H9 (cell line): Measurements from ENCODE around the gene ANGPTL1. TPM values are rescaled to one million over a fixed set of nuclear protein-coding genes. Genes with fewer than 3 reads are reported as not detected.

Experiments used
- DNase-seq: peaks from one replicate; pipeline ENCODE4 v3.0.0-alpha.2; 2017
- H2AFZ ChIP-seq: one replicate; pipeline ENCODE4 v1.6.1; 2013; ENCODE audit warnings: mild to moderate bottlenecking, low read length, control low read depth, moderate library complexity
- H2AK5ac ChIP-seq: 2 replicates; pipeline ENCODE4 v1.6.1; 2013; ENCODE audit warnings: low read length, control low read depth, mixed read lengths; ENCODE audit not compliant: insufficient read length
- H2BK120ac ChIP-seq: one replicate; pipeline ENCODE4 v1.6.1; 2013; ENCODE audit warnings: low read depth, mild to moderate bottlenecking, low read length, control low read depth, inconsistent platforms; ENCODE audit not compliant: poor library complexity, severe bottlenecking
- H2BK12ac ChIP-seq: 2 replicates; pipeline ENCODE4 v1.6.1; 2013; ENCODE audit warnings: low read length, control low read depth, mixed read lengths, low read depth; ENCODE audit not compliant: insufficient read length
- H2BK15ac ChIP-seq: 2 replicates; pipeline ENCODE4 v1.6.1; 2013; ENCODE audit warnings: low read depth, low read length, control low read depth
- H2BK20ac ChIP-seq: one replicate; pipeline ENCODE4 v1.6.1; 2013; ENCODE audit warnings: low read depth, mild to moderate bottlenecking, low read length, control low read depth, inconsistent platforms; ENCODE audit not compliant: poor library complexity, severe bottlenecking
- H2BK5ac ChIP-seq: 2 replicates; pipeline ENCODE4 v1.6.1; 2013; ENCODE audit warnings: low read length, control low read depth, mixed read lengths; ENCODE audit not compliant: insufficient read length
- H3K14ac ChIP-seq: 2 replicates; pipeline ENCODE4 v1.6.1; 2013; ENCODE audit warnings: low read length, control low read depth; ENCODE audit not compliant: insufficient read depth
- H3K18ac ChIP-seq: 2 replicates; pipeline ENCODE4 v1.6.1; 2013; ENCODE audit warnings: low read depth, mild to moderate bottlenecking, mixed read lengths, low read length, control low read depth; ENCODE audit not compliant: insufficient read length
- H3K23ac ChIP-seq: 2 replicates; pipeline ENCODE4 v1.6.1; 2013; ENCODE audit warnings: low read length, control low read depth, mixed read lengths, low read depth; ENCODE audit not compliant: insufficient read length
- H3K23me2 ChIP-seq: 2 replicates; pipeline ENCODE4 v1.6.1; 2013; ENCODE audit warnings: low read depth, mild to moderate bottlenecking, mixed read lengths, low read length, control low read depth; ENCODE audit not compliant: insufficient read length, poor library complexity, severe bottlenecking
- H3K27ac ChIP-seq: 2 replicates; pipeline ENCODE4 v1.5.1; 2013; ENCODE audit warnings: low read length, control low read depth, mixed read lengths, low read depth; ENCODE audit not compliant: insufficient read length
- H3K27me3 ChIP-seq: 2 replicates; pipeline ENCODE4 v1.6.1; 2013; ENCODE audit warnings: low read length, control low read depth, inconsistent platforms; ENCODE audit not compliant: insufficient read depth
- H3K4ac ChIP-seq: 2 replicates; pipeline ENCODE4 v1.6.1; 2013; ENCODE audit warnings: low read depth, mild to moderate bottlenecking, control low read depth, inconsistent platforms, low read length, moderate library complexity
- H3K4me1 ChIP-seq: 2 replicates; pipeline ENCODE4 v1.6.1; 2013; ENCODE audit warnings: low read length, control low read depth, inconsistent platforms; ENCODE audit not compliant: insufficient read depth
- H3K4me2 ChIP-seq: 2 replicates; pipeline ENCODE4 v1.6.1; 2013; ENCODE audit warnings: low read length, control low read depth, mixed read lengths; ENCODE audit not compliant: insufficient read length, insufficient read depth
- H3K56ac ChIP-seq: 2 replicates; pipeline ENCODE4 v1.6.1; 2013; ENCODE audit warnings: low read depth, mild to moderate bottlenecking, mixed read lengths, low read length, control low read depth; ENCODE audit not compliant: insufficient read length
- H3K79me1 ChIP-seq: 2 replicates; pipeline ENCODE4 v1.6.1; 2013; ENCODE audit warnings: low read depth, mild to moderate bottlenecking, moderate library complexity, low read length, control low read depth, inconsistent platforms; ENCODE audit not compliant: insufficient read depth, poor library complexity, severe bottlenecking
- H3K79me2 ChIP-seq: 2 replicates; pipeline ENCODE4 v1.6.1; 2013; ENCODE audit warnings: low read length, control low read depth, inconsistent platforms; ENCODE audit not compliant: insufficient read depth
- H3K9ac ChIP-seq: 2 replicates; pipeline ENCODE4 v1.6.1; 2013; ENCODE audit warnings: low read length, control low read depth, mixed read lengths; ENCODE audit not compliant: insufficient read length; ENCODE audit errors: extremely low read depth
- H3K9me3 ChIP-seq: one replicate; pipeline ENCODE4 v1.6.1; 2013; ENCODE audit warnings: low read depth, low read length, inconsistent platforms; ENCODE audit not compliant: control insufficient read depth
- H3T11ph ChIP-seq: one replicate; pipeline ENCODE4 v1.6.1; 2013; ENCODE audit warnings: mild to moderate bottlenecking, low read length, control low read depth, inconsistent platforms
- H4K20me1 ChIP-seq: one replicate; pipeline ENCODE4 v1.6.1; 2013; ENCODE audit not compliant: control insufficient read depth, insufficient read length, insufficient read depth
- H4K5ac ChIP-seq: 2 replicates; pipeline ENCODE4 v1.6.1; 2013; ENCODE audit warnings: low read depth, mild to moderate bottlenecking, mixed read lengths, low read length, control low read depth; ENCODE audit not compliant: insufficient read length
- H4K8ac ChIP-seq: replicated peaks from 2 replicates; pipeline ENCODE4 v1.6.1; 2013; ENCODE audit warnings: low read length, control low read depth, mixed read lengths, low read depth; ENCODE audit not compliant: insufficient read length
- H4K91ac ChIP-seq: 2 replicates; pipeline ENCODE4 v1.6.1; 2013; ENCODE audit warnings: low read depth, mild to moderate bottlenecking, moderate library complexity, mixed read lengths, low read length, control low read depth; ENCODE audit not compliant: insufficient read length
- H3K27ac Mint-ChIP-seq, 3 experiments: 2 replicates in 2 of 3; 3 replicates in 1 of 3; pipeline ENCODE4 v1.8.0; 2020 to 2021; ENCODE audit warnings: mixed read lengths in 3 of 3, mild to moderate bottlenecking in 1 of 3, moderate library complexity in 1 of 3
- H3K27me3 Mint-ChIP-seq: 2 replicates; pipeline ENCODE4 v1.8.0; 2021; ENCODE audit warnings: low read depth, mild to moderate bottlenecking, moderate library complexity, mixed read lengths
- H3K36me3 Mint-ChIP-seq, 3 experiments: 2 replicates in 2 of 3; 3 replicates in 1 of 3; pipeline ENCODE4 v1.8.0; 2020 to 2021; ENCODE audit warnings: low read depth in 3 of 3, mixed read lengths in 3 of 3; ENCODE audit not compliant: insufficient read depth in 1 of 3
- H3K4me1 Mint-ChIP-seq, 2 experiments: 2 replicates each; pipeline ENCODE4 v1.8.0; 2020; ENCODE audit warnings: mixed read lengths in 2 of 2
- H3K4me3 Mint-ChIP-seq, 2 experiments: 2 replicates in 1 of 2; 3 replicates in 1 of 2; pipeline ENCODE4 v1.8.0; 2020 to 2021; ENCODE audit warnings: mild to moderate bottlenecking in 2 of 2, mixed read lengths in 2 of 2, moderate library complexity in 1 of 2
- H3K9me3 Mint-ChIP-seq, 2 experiments: 2 replicates in 1 of 2; 3 replicates in 1 of 2; pipeline ENCODE4 v1.8.0; 2020; ENCODE audit warnings: mild to moderate bottlenecking in 2 of 2, mixed read lengths in 2 of 2, moderate library complexity in 1 of 2
- CTCF ChIP-seq: fragments of 200-600 bp; sonication (generic); conservative IDR thresholded peaks from 3 replicates; pipeline ENCODE4 v1.8.0; 2021; ENCODE audit warnings: antibody characterized with exemption, mild to moderate bottlenecking
- WGBS: extraction: QIAGEN DNeasy Blood & Tissue Kit; methylation state at CpG from one replicate; pipeline ENCODE4 v1.1.7; 2013; ENCODE audit warnings: missing lambda C conversion rate, low lambda C conversion rate, mixed read lengths; ENCODE audit not compliant: insufficient read length; ENCODE audit errors: extremely low coverage; 5-methylcytosine and 5-hydroxymethylcytosine counted together
- total RNA-seq: library from RNA; stranded (reverse); gene quantifications from 2 replicates; pipeline ENCODE4 v1.2.1, GENCODE V29; 2021

ANGPTL1 gene
- total RNA-seq, 1 experiment from 2014 or later = not detected

GRCh38 chr1:178844436-178844835, 26.4 kb downstream of the ANGPTL1 start:
- no peak overlapping the region for H3K4ac ChIP-seq
- H2BK120ac ChIP-seq = no peak overlapping the region
- no peaks in the 10 kb centered on the region for H3K9me3 ChIP-seq
- no peak overlapping the region for H4K5ac ChIP-seq
- no CpG with 5 or more reads among the region's 3 CpGs for WGBS
- no peak overlapping the region for H2BK12ac ChIP-seq
- DNase-seq = no peak
- H3K23ac ChIP-seq = no peak overlapping the region
- H3K36me3 Mint-ChIP-seq = peaks cover 3 to 11% (median 8%) of the 10 kb centered on the region in 3 experiments; a peak in 5 of 7 replicates
- H4K20me1 ChIP-seq = no peaks in the 10 kb centered on the region
- no peak overlapping the region for H3K18ac ChIP-seq
- H2BK15ac ChIP-seq = no peak overlapping the region
- no peak overlapping the region for H3K4me3 Mint-ChIP-seq
- H3K27me3 ChIP-seq = no peaks in the 10 kb centered on the region
- no peaks in the 10 kb centered on the region for H3K4me1 ChIP-seq
- no peak overlapping the region for H3K27ac Mint-ChIP-seq
- no peak overlapping the region for H2AFZ ChIP-seq
- no peaks in the 10 kb centered on the region for H3K27me3 Mint-ChIP-seq
- no peak overlapping the region for H3K9ac ChIP-seq
- H2AK5ac ChIP-seq = no peak overlapping the region
- no peak overlapping the region for H3K4me2 ChIP-seq
- H3K4me1 Mint-ChIP-seq = no peaks in the 10 kb centered on the region
- no peak overlapping the region for H4K91ac ChIP-seq
- no peaks in the 10 kb centered on the region for H3K79me2 ChIP-seq
- H3T11ph ChIP-seq = no peak overlapping the region
- TF ChIP-seq CTCF = no peak
- H3K56ac ChIP-seq = no peak overlapping the region
- no peaks in the 10 kb centered on the region for H3K23me2 ChIP-seq
- no peaks in the 10 kb centered on the region for H3K79me1 ChIP-seq
- no peak overlapping the region for H4K8ac ChIP-seq
- peaks cover 3 to 5% of the 10 kb centered on the region in 2 experiments; a peak in 4 of 5 replicates for H3K9me3 Mint-ChIP-seq
- H2BK20ac ChIP-seq = no peak overlapping the region
- no peak overlapping the region for H3K27ac ChIP-seq
- no peak overlapping the region for H3K14ac ChIP-seq
- no peak overlapping the region for H2BK5ac ChIP-seq
